ENCODE results near the gene ZNF865.

DNA sequence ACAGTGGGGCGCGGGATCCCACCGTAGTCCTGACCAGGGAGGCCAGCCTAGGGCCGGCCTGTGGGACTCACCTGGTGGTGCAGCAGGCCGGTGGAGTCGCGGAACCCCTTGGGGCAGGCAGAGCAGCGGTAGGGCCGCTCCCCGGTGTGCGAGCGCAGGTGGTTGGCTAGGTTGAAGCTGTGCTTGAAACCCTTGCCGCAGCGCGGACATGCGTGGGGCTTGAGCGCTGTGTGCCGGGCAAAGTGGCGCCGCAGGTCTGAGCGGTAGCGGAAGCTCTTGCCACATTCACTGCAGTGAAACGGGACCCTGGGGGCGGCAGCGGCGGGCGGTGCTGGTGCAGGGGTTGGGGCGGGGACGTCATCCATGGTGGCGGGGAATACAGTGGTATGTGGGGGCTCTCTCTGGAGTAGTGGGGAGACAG, 7.9 kb upstream of the ZNF865 start:
- TF ChIP-seq GATA2 (IDR thresholded peaks at IDR 0.05; ENCODE audit: low read depth, low read length), result no peak
- TF ChIP-seq GATA3 (IDR thresholded peaks at IDR 0.05; ENCODE audit: low read depth, low read length), result no peak
